Activated CD8-positive, alpha-beta memory T cell treated with anti-CD3 and anti-CD28 coated beads, Interleukin-2, amount 50 U/mL, for 48 hours (primary cell): ENCODE data around the gene PET100.
"Not testable (repeated sequence)": the region's sequence is repeated elsewhere in the genome, so short reads cannot be mapped to it uniquely, and the experiment has no call there.

Source experiments
- DNase-seq: peaks from one replicate; pipeline ENCODE4 v3.0.0-alpha.2; 2020

The PET100 gene

DNA sequence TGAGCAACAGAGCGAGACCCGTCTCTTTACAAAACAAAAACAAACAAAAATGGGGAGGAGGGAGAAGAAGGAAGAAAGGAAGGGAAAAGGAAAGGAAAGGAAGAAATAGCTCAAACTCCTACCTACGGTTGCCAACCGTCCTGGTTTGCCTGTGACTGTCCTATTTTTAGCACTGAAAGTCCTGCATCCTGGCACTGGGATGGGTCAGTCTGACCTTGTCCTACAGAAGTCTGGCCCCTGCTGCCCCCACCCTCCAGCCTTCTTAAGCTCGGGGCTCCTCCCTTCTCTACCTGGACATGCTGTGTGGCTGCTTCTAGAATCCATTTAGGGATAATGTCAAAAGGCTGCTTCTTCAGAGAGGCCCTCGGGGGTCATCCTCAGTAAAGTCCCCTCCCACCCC lies 6.1 kb downstream of the PET100 start:
- DNase-seq, result no peak

DNA sequence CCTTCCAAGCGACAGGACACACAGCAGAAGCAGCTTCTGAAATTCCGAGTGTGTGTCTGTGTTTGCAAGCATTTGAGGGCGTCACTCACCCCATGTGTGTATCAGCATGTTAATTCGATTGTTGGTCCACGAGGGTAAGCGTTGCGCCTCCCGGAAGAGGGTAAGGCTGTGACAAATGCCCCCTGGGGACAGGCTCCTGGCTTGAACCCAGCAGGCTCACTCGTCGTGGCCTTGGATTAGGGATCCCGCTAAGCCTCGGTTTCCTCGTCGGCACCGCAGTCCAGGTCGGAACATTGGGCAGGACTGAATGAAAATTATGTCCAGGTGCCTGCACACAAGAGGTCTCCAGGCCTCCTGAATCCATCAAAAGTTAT lies 6.7 kb downstream of the PET100 start:
- no peak for DNase-seq

DNA sequence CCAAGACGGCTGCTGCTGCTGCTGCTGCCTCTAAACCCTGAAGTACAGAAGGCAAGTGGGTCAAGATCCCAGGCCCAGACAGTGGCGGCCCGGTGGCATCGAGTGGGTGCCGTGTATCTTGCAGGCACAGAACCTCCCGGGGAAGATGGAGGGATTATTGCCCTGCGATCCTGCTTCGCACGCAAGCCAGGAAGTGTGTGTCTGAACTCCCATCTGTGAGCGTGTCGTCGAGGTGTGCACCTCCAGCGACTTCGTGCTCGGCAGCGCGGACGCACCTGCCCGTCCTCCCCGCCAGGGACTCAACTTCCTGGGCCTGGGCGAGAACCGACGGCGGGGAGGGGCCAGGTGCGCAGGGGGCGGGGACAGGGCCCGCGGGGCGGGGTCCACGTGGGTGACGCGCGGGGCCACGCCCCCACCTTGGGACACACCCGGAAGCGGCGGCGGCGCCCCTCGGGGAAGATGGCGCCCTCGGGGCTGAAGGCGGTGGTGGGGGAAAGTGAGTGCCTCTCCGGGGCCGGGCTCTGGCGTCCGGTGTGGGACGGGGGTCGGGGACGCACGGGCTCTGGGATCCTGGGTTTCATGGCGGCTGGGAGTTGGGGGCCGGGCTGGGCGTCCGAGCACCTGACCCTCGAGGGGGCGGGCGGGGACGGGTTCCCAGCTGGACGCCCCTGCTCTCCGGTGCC lies 7.2 kb downstream of the PET100 start, which contains the start of gene STXBP2:
Gene STXBP2, plus strand, starts transcription at position 420 of the 683 bp plus-strand sequence. Its CDS starts 40 bp downstream, at position 460.
- peak; percentile 98 for DNase-seq

DNA sequence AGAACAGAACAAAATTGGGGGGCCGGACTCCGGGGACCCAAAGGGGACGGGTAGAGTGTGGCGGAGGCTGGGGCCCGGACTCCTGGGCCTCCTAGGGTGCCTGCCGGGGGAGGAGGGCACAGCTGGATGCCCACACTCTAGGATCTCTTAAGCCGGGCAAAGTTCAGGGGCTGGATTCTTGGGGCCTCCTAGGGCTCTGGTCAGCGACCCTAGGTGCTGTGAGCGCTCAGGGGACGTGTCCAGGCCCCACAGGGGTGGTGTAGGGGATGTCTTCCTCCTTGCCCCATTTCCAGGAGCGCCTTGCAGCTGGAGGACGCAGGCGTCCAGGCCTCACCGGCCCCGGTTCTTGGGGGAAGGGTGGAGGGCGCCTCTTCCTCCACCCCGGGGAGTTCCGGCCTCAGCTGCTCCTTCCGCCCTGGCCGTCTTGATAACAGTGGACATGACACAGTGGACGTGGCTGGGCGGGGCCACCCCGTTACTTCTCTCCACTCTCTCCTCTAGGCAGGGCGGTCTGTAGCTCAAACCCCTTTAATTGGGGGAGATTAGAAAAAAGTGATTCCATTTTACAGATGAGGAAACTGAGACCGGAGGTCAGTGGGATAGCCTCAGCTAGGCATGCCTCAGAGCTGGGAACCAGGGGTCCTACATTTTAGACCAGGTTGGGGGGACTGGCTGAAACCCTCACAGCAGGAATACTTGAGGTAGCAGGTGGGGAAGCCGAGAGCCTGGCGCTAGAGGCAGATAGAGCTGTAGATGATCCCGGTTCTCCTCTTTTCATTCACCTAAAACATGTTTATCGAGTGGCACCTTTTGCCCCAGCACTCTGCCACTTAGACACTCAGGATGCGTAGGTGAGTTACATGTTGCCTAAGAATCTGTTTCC lies 8.0 kb downstream of the PET100 start:
- DNase-seq, result no peak

DNA sequence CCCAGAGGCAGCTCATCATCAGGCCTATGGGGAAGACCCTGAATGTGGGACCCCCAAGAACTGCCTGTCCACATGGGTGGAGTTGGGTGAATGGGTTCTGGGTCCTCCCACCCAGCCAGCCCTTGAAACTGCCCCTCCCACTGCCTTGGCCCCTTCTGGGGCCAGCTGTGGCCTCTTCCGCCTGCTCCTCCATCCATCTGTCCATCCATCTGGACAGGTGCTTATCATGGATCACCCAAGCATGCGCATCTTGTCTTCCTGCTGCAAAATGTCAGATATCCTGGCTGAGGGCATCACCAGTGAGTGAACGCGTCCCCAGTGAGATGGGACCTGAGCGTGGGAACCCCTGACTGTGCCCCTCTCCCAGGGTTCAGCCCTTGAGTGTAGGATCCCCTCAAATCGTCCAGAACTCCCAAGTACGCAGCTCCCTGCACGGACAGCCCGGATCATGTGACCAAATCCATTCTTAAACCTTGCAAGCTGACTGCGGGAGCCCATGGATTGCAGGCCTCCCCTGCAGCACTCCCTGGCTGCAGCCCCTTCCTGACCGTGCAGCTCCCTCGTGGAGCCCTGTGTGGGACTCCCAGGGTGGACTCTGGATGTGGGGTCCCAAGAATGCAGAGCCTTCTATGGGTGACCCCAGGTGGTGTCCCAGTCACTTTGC lies 9.3 kb downstream of the PET100 start:
- no peak for DNase-seq

DNA sequence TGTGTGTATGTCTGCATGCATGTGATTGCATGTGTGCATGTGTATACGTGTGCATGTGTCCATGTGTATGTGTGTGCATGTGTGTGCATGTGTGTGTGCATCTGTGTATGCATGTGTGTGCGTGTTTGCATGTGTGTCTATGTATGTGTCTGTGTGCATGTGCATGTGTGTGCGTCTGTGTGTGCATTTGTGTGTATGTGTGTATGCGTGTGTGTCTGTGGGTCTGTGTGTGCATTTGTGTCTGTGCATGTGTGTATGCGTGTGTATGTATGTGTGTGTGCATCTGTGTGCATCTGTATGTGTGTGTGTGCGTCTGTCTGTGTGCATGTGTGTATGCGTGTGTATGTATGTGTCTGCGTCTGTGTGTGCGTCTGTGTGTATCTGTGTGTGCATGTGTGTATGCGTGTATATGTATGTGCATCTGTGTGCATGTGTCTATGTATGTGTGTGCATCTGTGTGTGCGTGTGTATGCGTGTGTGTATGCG lies 10.3 kb downstream of the PET100 start:
- no peak for DNase-seq

DNA sequence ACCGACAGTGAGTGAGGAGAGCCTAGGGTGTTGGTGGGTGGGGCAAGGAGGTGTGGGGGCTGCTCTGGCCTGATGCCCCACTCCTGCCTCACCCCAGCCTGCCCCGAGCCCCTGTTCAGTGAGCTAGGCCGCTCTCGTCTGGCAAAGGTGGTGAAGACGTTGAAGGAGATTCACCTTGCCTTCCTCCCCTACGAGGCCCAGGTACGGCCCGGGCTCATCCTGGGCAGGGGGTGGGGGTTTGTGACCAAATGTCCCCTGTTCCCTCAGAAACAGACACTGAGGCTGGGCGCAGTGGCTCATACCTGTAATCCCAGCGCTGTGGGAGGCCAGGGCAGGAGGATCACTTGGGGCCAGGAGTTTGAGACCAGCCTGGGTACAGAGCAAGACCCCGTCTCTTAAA lies 11.2 kb downstream of the PET100 start:
- no peak for DNase-seq

DNA sequence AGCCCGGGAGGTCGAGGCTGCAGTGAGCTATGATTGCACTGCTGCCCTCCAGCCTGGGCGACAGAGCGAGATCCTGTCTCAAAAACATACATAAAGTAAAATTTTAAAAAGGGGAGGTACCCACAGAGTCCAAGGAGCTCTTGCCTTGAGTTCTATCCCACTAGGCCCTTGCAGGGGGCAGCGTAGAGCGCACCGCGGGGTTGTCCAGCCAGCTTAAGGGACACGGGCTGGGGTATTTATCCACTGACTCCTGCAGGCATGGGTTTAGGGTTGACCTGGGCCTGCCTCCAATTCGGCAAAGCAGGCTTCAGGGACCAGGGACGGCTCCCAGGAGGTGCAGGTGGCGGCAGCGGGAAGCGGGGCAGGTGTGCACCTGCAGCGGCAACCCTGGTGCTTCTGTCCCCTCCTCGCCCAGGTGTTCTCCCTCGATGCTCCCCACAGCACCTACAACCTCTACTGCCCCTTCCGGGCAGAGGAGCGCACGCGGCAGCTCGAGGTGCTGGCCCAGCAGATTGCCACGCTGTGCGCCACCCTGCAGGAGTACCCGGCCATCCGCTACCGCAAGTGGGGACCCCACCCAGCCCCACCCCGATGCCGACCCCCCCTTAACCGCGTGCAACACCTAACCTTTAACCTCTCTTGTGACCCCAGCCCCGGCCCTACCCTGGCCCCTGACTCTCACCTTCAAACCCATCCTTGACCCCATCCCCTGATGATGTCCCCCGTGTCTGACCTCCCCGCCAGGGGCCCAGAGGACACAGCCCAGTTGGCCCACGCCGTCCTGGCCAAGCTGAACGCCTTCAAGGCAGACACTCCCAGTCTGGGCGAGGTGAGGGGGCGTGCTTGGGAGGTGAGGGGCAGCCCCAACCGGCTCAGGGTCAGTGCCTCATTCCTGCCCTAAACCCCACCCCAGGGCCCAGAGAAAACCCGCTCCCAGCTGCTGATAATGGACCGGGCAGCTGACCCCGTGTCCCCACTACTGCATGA lies 12.0 kb downstream of the PET100 start:
- no peak for DNase-seq

DNA sequence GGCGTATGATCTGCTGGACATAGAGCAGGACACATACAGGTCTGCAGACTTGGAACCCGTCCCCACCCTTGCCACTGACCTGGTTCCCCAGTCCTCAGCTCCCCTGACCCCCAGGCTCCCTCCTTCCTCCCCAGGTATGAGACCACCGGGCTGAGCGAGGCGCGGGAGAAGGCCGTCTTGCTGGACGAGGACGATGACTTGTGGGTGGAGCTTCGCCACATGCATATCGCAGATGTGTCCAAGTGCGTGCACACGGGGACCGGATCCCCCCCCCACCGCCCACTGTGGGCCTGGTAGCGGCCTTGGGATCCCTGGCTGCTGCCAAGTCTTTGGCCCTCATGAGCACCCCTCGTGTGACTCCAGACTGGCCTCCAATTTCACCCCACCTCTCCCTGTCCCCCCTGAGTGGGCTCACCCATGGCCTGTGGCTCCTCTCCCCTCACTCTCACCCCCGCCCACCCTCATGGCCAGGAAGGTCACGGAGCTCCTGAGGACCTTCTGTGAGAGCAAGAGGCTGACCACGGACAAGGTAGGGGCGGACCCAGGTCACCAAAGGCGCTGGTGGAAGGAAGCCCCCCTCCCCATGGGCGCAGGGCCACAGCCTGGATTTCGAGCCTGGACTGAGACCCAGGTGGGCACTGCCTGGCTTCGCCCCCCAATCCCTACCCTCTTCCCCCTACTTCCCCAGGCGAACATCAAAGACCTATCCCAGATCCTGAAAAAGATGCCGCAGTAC lies 12.9 kb downstream of the PET100 start:
- DNase-seq, result no peak

DNA sequence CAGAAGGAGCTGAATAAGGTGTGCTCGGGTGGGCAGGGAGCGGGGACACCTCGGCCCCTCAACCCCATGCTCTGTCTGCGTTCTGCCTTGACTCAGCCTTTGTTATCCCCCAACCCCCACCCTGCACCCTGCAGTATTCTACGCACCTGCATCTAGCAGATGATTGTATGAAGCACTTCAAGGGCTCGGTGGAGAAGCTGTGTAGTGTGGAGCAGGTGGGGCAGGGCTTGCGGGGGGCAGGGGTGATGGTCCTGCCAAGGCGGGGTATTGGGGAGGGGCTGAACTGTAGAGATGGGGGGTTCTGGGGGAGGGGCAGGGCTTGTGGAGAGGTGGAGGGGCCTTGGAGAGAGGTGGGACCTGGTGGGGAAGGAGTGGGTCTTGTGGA lies 13.4 kb downstream of the PET100 start:
- DNase-seq, result no peak

DNA sequence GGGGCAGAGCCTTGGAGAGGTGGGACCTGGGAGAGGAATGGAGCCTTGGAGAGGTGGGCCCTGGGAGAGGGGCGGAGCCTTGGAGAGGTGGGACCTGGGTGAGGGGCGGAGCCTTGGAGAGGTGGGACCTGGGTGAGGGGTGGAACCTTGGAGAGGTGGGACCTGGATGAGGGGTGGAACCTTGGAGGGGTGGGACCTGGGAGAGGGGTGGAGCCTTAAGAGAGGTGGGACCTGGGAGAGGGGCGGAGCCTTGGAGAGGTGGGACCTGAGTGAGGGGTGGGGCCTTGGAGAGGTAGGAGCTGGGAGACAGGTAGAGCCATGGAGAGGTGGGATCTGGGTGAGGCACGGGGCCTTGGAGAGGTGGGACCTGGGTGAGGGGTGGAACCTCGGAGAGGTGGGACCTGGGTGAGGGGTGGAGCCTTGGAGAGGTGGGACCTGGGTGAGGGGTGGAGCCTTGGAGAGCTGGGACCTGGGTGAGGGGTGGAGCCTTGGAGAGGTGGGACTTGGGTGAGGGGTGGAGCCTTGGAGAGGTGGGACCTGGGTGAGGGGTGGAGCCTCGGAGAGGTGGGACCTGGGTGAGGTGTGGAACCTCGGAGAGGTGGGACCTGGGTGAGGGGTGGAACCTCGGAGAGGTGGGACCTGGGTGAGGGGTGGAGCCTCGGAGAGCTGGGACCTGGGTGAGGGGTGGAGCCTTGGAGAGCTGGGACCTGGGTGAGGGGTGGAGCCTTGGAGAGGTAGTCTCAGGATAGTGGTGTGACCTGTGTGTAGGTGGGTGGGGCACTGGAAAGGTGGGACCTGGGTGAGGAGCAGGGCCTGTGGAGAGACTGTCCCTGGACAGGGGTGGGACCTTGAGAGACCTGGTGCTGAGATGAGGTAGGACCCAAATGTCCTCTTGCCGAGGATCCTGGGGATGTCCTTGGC lies 14.3 kb downstream of the PET100 start:
- not testable (repeated sequence) for DNase-seq

DNA sequence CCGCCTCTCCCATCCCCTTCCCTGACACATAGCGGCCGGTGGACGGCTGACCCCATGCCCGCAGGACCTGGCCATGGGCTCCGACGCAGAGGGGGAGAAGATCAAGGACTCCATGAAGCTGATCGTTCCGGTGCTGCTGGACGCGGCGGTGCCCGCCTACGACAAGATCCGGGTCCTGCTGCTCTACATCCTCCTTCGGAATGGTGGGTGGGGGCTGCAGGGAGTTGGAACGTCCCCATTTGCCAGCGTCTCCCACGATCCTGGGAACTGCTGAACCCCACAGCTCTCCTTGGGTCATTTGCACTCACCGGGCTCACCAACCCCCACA lies 14.9 kb downstream of the PET100 start:
- DNase-seq, result no peak

DNA sequence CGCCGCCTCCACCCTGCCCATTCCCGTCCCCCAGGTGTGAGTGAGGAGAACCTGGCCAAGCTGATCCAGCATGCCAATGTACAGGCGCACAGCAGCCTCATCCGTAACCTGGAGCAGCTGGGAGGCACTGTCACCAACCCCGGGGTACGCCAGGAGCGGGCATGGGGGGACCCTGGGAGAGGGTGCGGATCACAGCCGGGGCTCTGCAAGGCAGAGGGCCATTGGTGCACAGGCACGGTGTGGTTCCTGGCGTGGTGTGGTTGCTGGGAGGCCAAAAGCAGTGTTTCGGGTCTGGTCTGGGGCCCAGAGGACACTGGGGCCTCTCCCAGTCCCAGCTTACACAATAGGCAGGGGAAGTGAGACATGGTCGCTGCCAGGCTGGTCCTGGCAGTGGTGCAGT lies 15.6 kb downstream of the PET100 start:
- DNase-seq, result no peak

DNA sequence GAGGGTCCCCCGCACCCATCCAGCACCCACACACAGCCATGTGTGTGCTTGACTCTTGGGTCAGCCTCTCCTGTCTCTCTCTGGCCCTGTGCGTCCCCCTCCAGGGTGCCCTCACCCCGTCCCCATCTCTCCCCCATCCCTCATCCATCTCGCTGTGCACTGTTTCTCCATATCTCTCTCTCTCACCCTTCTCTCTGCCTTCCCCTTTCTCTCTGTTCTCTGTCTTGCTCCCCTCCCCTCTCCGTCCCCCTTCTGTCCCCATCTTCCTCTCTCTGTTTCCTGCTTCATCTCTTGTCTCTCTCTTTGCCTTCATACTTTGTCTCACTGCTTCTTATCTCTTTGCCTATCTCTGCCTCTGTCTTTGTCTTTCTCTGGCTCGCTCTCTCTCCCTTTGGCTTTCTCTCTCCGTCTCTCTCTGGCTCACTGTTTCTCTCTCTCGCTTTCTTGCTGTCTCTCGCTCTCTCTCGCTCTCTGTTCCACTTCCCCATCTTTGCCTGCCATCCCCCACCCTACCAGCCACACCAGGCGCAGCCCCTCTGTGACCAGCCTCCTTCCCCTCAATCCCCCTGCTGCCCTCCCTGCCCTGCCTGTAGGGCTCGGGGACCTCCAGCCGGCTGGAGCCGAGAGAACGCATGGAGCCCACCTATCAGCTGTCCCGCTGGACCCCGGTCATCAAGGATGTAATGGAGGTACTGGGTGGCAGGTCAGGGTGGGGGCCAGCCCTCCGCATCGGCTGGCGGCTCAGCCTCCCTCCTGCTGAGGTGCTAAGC lies 16.2 kb downstream of the PET100 start:
- DNase-seq, result no peak

DNA sequence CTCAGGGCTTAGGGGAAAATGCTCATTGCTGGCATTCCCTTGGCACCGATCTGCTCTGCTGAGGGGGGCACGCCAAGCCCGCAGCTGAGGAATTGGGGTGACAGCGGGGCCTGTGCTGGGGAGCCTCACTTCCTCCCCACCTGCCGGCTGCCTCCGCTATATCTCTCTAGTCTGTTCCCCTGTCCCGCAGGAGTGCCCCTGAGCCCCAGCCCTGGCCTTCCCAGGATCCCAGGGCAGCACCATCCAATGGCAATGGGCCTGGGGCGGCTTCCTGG lies 16.8 kb downstream of the PET100 start:
- no peak for DNase-seq

DNA sequence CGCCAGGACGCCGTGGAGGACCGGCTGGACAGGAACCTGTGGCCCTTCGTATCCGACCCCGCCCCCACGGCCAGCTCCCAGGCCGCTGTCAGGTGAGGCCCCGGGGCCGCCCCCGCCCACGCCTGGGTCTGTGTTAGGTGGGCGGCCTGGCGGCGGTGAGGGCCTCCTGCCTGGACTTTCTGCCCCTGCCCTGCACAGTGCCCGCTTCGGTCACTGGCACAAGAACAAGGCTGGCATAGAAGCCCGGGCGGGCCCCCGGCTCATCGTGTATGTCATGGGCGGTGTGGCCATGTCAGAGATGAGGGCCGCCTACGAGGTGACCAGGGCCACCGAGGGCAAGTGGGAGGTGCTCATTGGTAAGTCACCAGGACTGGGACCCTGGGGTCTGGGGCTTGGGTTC lies 17.6 kb downstream of the PET100 start:
- DNase-seq, result no peak

DNA sequence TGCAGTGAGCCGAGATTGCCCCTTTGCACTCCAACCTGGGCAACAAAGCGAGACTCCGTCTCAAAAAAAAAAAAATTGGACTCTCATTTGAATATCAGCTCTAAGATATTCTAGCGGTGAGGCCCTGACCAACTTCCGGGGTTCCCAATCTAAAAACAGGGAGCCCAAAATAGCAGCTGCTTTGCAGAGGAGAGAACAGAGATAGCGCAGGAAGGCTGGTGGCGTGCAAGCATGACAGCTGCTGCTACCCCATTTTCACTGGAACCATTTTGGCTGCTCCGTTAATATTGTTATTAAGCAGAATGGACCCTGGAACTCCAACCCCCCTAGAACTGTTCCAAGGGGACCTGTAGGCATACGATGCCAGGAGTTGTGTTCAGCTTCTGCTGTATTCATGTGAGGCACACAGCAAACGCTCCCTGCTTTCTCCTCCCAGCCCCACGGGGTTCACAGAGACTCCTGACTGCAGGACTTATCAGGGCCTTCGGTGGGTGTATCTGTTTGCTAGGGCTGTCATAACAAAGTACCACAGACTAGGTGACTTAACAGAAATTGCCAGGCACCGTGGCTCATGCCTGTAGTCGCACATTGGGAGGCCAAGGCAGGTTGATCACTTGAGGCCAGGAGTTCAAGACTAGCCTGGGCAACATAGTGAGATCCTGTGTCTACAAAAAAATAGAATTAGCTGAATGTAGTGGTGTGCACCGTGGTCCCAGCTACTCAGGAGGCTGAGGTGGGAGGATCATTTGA lies 18.8 kb downstream of the PET100 start:
- DNase-seq, result no peak

DNA sequence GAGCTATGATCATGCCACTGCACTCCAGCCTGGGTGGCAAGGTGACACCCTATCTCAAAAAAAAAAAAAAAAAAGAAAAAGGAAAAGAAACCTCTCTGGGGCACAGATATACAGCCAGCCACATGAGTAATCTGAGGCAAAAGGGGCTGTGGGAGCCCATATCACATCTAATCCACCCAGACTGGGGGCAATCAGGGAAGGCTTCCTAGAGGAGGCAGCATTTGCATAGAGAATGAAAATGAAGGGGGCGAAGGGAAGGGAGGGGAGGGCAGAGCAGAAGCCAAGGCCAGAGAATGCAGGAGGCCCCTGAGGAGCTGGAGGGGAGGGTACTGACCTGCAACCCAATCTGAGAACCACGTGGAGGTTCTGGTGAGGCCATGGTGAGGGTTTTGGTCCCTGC lies 20.6 kb downstream of the PET100 start:
- DNase-seq, result no peak

DNA sequence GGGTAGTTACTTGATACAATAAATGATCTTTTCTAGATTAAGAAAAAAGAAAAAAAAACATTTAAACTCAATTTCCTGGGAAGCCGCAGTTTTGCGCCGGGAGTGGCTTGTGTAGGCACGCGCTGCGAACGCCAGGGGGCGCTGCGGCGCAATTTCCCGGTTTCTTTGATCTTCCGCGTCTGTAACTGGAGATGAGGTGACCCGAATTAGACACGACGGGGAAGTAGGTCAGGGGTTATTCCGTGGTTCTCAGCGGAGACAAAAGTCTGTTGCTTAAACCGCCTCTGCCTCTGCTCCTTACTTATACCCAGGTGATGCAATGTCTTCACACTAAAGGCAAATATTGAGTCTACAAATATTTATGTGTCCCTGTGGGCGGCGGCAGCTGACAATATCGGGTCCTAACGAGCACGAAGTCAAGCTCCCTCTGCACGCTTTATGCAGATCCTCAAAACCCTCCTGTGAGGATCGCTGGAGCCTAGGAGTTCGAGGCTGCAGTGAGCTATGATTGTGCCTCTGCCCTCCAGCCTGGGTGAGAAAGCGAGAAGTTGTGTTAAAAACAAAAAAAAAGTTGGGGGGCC lies 22.6 kb downstream of the PET100 start:
- DNase-seq, result peak; percentile 99
